ENCODE results near the gene KIF1B. TPM values are rescaled to one million over a fixed set of nuclear protein-coding genes. Genes with fewer than 3 reads are reported as not detected.

KIF1B gene
- total and polyA plus RNA-seq, 2 experiments from 2014 or later = 21.5 to 68.4 TPM

- no peak for TF ChIP-seq REST (IDR thresholded peaks at IDR 0.05; ENCODE audit: unreplicated experiment)
Measured at GRCh38 chr1:10208537-10208936, 1.8 kb upstream of the KIF1B start (continued).

- Histone ChIP-seq H3K79me2 (replicated peaks; ENCODE audit: insufficient read depth) (peaks cover 36% of the 10 kb centered on the region), H3K27ac (ENCODE audit: low read depth) (peak overlapping the region; percentile 89), H4K20me1 (replicated peaks; ENCODE audit: insufficient read depth) (peaks cover 25% of the 10 kb centered on the region), H3K36me3 (ENCODE audit: insufficient read depth) (no peaks in the 10 kb centered on the region), H3K4me3 (peak overlapping the region; percentile 100), H3K9me2 (ENCODE audit: insufficient read depth) (no peaks in the 10 kb centered on the region), H3K4me2 (peak overlapping the region; percentile 85), H2AFZ (peak overlapping the region; percentile 95), H3F3A (replicated peaks; ENCODE audit: low read depth) (peaks cover 3% of the 10 kb centered on the region; the same call in 1 of the 2 replicates), H3K27me3 (ENCODE audit: insufficient read depth) (no peaks in the 10 kb centered on the region), H3K4me1 (ENCODE audit: insufficient read depth) (peaks cover 19% of the 10 kb centered on the region)
- ATAC-seq (peak; percentile 26), DNase-seq (ENCODE audit: low spot score) (no peak)
- no peak for TF ChIP-seq STAT1 (IDR thresholded peaks at IDR 0.05; ENCODE audit: unreplicated experiment)
- no peak for TF ChIP-seq ZNF331 (CRISPR knock-in tag; IDR thresholded peaks at IDR 0.05; ENCODE audit: low read depth)
- no peak for TF ChIP-seq REST (IDR thresholded peaks at IDR 0.05; ENCODE audit: unreplicated experiment)
- TF ChIP-seq CTCF (conservative IDR thresholded peaks at IDR 0.05; ENCODE audit: low read depth in 2 of 2) = no peak
- no peak for TF ChIP-seq NANOG (IDR thresholded peaks at IDR 0.05; ENCODE audit: borderline replicate concordance)
- no peak for TF ChIP-seq EZH2phosphoT487 (IDR thresholded peaks at IDR 0.05; ENCODE audit: unreplicated experiment)
- no peak for TF ChIP-seq ETS1 (IDR thresholded peaks at IDR 0.05)
- TF ChIP-seq ZNF114 (CRISPR knock-in tag; IDR thresholded peaks at IDR 0.05) = no peak
- Mint-ChIP-seq H3K4me3 (peak overlapping the region; percentile 93), H3K27ac (peak overlapping the region; percentile 97), H3K9me3 (no peaks in the 10 kb centered on the region), H3K4me1 (peaks cover 25% of the 10 kb centered on the region), H3K27me3 (ENCODE audit: insufficient read depth, low read depth, poor library complexity) (peaks cover 20% of the 10 kb centered on the region), H3K36me3 (ENCODE audit: low read depth) (no peaks in the 10 kb centered on the region)
Measured at GRCh38 chr1:10209590-10209904, 823 bp upstream of the KIF1B start.
